PC-3 (cell line): ENCODE data around the gene KLK8. TPM values are rescaled to one million over a fixed set of nuclear protein-coding genes. Genes with fewer than 3 reads are reported as not detected.

Source experiments
- ATAC-seq: fragments of 200-7000 bp; cut with Tn5 transposase; 2 replicates; pipeline ENCODE4 v1.9.1; 2020; ENCODE audit warnings: mild to moderate bottlenecking, moderate library complexity
- BruUV-seq: library from RNA; stranded (reverse); fragments of 400-500 nt; replicated peaks from 2 replicates; lab custom pipeline; 2021; lab: Mats Ljungman, UMichigan
- CTCF ChIA-PET: fragments of 300-600 bp; sonication (Branson Sonifier 250); formaldehyde crosslinking; loops from one replicate; lab custom pipeline; 2022; ENCODE audit warnings: antibody characterized with exemption; lab: Charles Lee
- POLR2A ChIA-PET: fragments of 300-600 bp; sonication (Branson Sonifier 250); formaldehyde crosslinking; loops from one replicate; lab custom pipeline; 2022; ENCODE audit warnings: antibody characterized with exemption; ENCODE audit not compliant: unreplicated experiment; lab: Charles Lee
- DNase-seq: peaks from one replicate; pipeline ENCODE4 v3.0.0-alpha.2; 2015
- H2AFZ ChIP-seq: fragments of 300-600 bp; sonication (generic); 2 replicates; pipeline ENCODE4 v1.6.0; 2016; ENCODE audit warnings: antibody characterized with exemption, low read length
- H3F3A ChIP-seq: fragments of 300-600 bp; sonication (generic); one replicate; pipeline ENCODE4 v1.6.0; 2017; ENCODE audit warnings: antibody characterized with exemption, low read length, control low read depth, mild to moderate bottlenecking; ENCODE audit not compliant: unreplicated experiment
- H3K27ac ChIP-seq: fragments of 300-600 bp; sonication (generic); 2 replicates; pipeline ENCODE4 v1.5.1; 2016; ENCODE audit warnings: mild to moderate bottlenecking, low read length
- H3K27me3 ChIP-seq: fragments of 300-600 bp; sonication (generic); 2 replicates; pipeline ENCODE4 v1.6.1; 2016; ENCODE audit warnings: low read length, mixed read lengths
- H3K36me3 ChIP-seq: fragments of 300-600 bp; sonication (generic); 2 replicates; pipeline ENCODE4 v1.6.1; 2016; ENCODE audit warnings: low read depth, mixed run types, low read length, mixed read lengths
- H3K4me1 ChIP-seq: fragments of 300-600 bp; sonication (generic); 2 replicates; pipeline ENCODE4 v1.5.1; 2016; ENCODE audit warnings: low read length; ENCODE audit not compliant: insufficient read depth
- H3K4me2 ChIP-seq: fragments of 300-600 bp; sonication (generic); 2 replicates; pipeline ENCODE4 v1.6.0; 2016; ENCODE audit warnings: low read length
- H3K4me3 ChIP-seq: fragments of 300-600 bp; sonication (generic); 2 replicates; pipeline ENCODE4 v1.5.1; 2016; ENCODE audit warnings: mild to moderate bottlenecking, low read length, mixed read lengths
- H3K79me2 ChIP-seq: fragments of 300-600 bp; sonication (generic); 2 replicates; pipeline ENCODE4 v1.6.1; 2017; ENCODE audit warnings: low read length, mixed read lengths
- H3K9ac ChIP-seq: fragments of 300-600 bp; sonication (generic); 2 replicates; pipeline ENCODE4 v1.6.0; 2016; ENCODE audit warnings: mild to moderate bottlenecking, low read length
- H3K9me2 ChIP-seq: fragments of 300-600 bp; sonication (generic); replicated peaks from 2 replicates; pipeline ENCODE4 v1.6.1; 2016; ENCODE audit warnings: mixed run types, low read length, mixed read lengths
- H3K9me3 ChIP-seq: fragments of 300-600 bp; sonication (generic); 2 replicates; pipeline ENCODE4 v1.6.1; 2016; ENCODE audit warnings: low read length, mixed read lengths
- H4K20me1 ChIP-seq: fragments of 300-600 bp; sonication (generic); 2 replicates; pipeline ENCODE4 v1.6.1; 2016; ENCODE audit warnings: low read length, mixed read lengths
- EZH2 ChIP-seq: fragments of 300-600 bp; sonication (generic); IDR thresholded peaks from one replicate; pipeline ENCODE4 v1.6.1; 2017; ENCODE audit warnings: antibody characterized with exemption, mild to moderate bottlenecking, low read length; ENCODE audit not compliant: unreplicated experiment
- EZH2phosphoT487 ChIP-seq: fragments of 300-600 bp; sonication (generic); IDR thresholded peaks from 2 replicates; pipeline ENCODE4 v1.6.1; 2018; ENCODE audit warnings: mild to moderate bottlenecking, antibody characterized with exemption, low read length, borderline replicate concordance
- intact Hi-C: fragments of 100-400 bp; cut with micrococcal nuclease; formaldehyde crosslinking; loops from 2 replicates; pipeline ENCODE4 v1.9.0; 2023
- total RNA-seq: library from RNA; depleted of rRNA; stranded (reverse); fragments of >200 nt; gene quantifications from 2 replicates; pipeline ENCODE4 v1.2.3, GENCODE V29; 2014
- TF ChIP-seq, protein P1 (sequence below): fragments of 300-600 bp; sonication (generic); conservative IDR thresholded peaks from 2 replicates; pipeline ENCODE4 v1.5.1; 2017; ENCODE audit warnings: antibody characterized with exemption, low read depth, mild to moderate bottlenecking, low read length

The KLK8 gene
- total RNA-seq, 1 experiment from 2014 or later: 2.3 TPM

DNA sequence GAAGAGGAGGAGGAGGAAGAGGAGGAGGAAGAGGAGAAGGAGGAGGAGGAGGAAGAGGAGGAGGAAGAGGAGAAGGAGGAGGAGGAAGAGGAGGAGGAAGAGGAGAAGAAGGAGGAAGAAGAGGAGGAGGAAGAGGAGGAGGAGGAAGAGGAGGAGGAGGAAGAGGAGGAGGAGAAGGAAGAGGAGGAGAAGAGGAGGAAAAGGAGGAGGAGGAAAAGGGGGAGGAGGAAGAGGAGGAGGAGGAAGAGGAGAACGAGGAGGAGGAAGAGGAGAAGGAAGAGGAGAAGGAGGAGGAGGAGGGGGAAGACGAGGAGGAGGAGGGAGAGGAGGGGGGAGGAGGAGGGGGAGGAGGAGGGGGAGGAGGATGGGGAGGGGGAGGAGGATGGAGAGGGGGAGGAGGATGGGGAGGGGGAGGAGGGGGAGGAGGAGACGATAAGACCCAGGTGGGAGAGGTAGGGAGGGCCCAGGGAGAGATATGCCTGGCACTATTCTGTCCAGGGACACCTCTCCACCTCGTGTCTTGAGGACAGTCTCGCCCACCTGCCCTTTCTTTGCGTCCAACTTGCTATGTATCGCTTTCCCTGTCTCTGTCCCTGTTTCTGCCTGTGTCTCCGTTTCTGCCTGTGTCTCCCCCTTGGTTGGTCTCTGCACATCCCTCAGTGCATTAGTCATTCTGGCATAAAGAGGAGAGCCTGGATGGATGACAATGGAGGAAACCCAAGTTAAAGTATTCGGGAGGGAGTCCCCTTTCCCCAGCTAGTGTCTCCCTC, 41.5 kb downstream of the KLK8 start:
- Histone ChIP-seq H3K9ac (no peak overlapping the region), H3K27ac (no peak overlapping the region), H3F3A (no peaks in the 10 kb centered on the region), H3K27me3 (no peaks in the 10 kb centered on the region), H3K9me2 (no peaks in the 10 kb centered on the region), H3K9me3 (no peaks in the 10 kb centered on the region), H3K4me2 (peak overlapping the region; percentile 6; the same call in 1 of the 2 replicates), H4K20me1 (no peaks in the 10 kb centered on the region), H2AFZ (0 out of 2 replicates have a peak overlapping the region, but pooled peaks have one; percentile 7), H3K36me3 (peaks cover 10% of the 10 kb centered on the region; the same call in 1 of the 2 replicates), H3K79me2 (no peaks in the 10 kb centered on the region), H3K4me3 (no peak overlapping the region), H3K4me1 (peaks cover 5% of the 10 kb centered on the region)
- intact Hi-C loops: no loop called here
- CTCF ChIA-PET: no interaction called here
- ATAC-seq (peak; percentile 85), DNase-seq (peak; percentile 72)
- POLR2A ChIA-PET: no interaction called here
- TF ChIP-seq, protein P1, sequence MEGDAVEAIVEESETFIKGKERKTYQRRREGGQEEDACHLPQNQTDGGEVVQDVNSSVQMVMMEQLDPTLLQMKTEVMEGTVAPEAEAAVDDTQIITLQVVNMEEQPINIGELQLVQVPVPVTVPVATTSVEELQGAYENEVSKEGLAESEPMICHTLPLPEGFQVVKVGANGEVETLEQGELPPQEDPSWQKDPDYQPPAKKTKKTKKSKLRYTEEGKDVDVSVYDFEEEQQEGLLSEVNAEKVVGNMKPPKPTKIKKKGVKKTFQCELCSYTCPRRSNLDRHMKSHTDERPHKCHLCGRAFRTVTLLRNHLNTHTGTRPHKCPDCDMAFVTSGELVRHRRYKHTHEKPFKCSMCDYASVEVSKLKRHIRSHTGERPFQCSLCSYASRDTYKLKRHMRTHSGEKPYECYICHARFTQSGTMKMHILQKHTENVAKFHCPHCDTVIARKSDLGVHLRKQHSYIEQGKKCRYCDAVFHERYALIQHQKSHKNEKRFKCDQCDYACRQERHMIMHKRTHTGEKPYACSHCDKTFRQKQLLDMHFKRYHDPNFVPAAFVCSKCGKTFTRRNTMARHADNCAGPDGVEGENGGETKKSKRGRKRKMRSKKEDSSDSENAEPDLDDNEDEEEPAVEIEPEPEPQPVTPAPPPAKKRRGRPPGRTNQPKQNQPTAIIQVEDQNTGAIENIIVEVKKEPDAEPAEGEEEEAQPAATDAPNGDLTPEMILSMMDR: no peak
- TF ChIP-seq EZH2 (no peak), EZH2phosphoT487 (no peak)
- no TSS peak for BruUV-seq

DNA sequence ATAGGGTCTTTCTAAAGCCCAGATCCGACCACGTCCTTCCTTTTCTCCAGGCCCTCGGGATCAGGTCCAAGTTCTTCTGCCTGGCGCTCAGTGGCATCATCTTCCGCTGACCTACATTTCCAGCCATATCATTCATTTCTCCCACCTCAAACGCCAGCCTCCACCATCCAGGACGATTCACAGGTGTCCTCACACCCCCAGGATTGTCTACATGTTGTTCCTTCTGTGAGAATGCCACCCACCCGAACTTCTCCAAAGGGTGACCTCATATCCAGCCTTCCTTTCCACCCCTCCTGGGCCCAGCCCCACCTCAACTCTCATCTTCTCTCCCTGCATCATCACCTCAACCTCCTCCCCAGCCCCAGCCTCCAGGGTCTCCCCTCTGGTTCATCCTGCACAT, 43.8 kb downstream of the KLK8 start:
- TF ChIP-seq EZH2 (no peak), EZH2phosphoT487 (no peak)
- TF ChIP-seq, protein P1: no peak

DNA sequence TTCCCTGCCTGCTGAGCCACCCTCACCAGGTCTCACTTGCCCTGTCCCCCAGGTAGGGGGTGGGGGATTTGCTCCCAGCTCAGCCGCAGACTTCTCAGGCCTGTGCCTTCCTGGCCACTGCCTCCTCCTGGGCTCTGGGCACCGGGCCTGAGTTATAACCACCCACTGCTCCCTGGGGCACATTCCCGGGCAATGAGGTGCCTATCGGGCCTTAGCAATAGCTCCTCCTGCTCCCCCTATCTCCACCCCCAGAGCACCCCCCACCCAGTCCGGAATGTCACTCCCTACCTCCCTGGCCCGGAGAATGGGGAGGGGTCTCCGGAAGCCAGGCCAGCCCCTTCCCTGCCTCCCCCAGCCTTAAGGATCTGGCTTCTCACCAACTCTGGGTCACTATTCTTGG, 48.5 kb downstream of the KLK8 start, which contains the start of gene KLK5:
TSS of gene KLK5 (minus strand) at position 129 of the 400 bp plus-strand sequence. CDS start 381 bp downstream, outside the sequence.
- Histone ChIP-seq H3F3A (no peaks in the 10 kb centered on the region), H3K36me3 (no peaks in the 10 kb centered on the region), H4K20me1 (no peaks in the 10 kb centered on the region), H3K27me3 (no peaks in the 10 kb centered on the region), H3K9ac (no peak within 1 kb of the TSS), H3K9me2 (no peaks in the 10 kb centered on the region), H3K27ac (no peak within 1 kb of the TSS), H3K4me3 (peak within 1 kb of the TSS; percentile 41; the same call in 1 of the 2 replicates), H3K4me1 (peaks cover 11% of the 10 kb centered on the region), H3K9me3 (no peaks in the 10 kb centered on the region), H3K4me2 (peak within 1 kb of the TSS; percentile 46), H3K79me2 (no peaks in the 10 kb centered on the region), H2AFZ (peak within 1 kb of the TSS; percentile 23)
- intact Hi-C loops: no loop called here
- peak; percentile 66 for DNase-seq
- peak; percentile 58 for ATAC-seq
- CTCF ChIA-PET: interaction anchor here (0.6 kb wide), 2 partner anchors 60 to 704 kb away, joined by 3 to 7 read pairs; no protein-coding TSS in a partner anchor
- POLR2A ChIA-PET: no interaction called here
- TF ChIP-seq EZH2 (no peak), EZH2phosphoT487 (no peak)
- TF ChIP-seq, protein P1: no peak
- no TSS peak for BruUV-seq

More for the DNA sequence above, 43.8 kb downstream of the KLK8 start:
- H3K9me2 ChIP-seq: no peaks in the 10 kb centered on the region
- peaks cover 17% of the 10 kb centered on the region for H3K4me1 ChIP-seq
- POLR2A ChIA-PET: no interaction called here
- no peaks in the 10 kb centered on the region for H3K79me2 ChIP-seq
- no peak overlapping the region for H2AFZ ChIP-seq
- no peaks in the 10 kb centered on the region for H3K27me3 ChIP-seq
- no peaks in the 10 kb centered on the region for H3K9me3 ChIP-seq
- ATAC-seq (no peak), DNase-seq (no peak)
- no peak overlapping the region for H3K4me3 ChIP-seq
- no peak overlapping the region for H3K4me2 ChIP-seq
- no peaks in the 10 kb centered on the region for H4K20me1 ChIP-seq
- H3K36me3 ChIP-seq: peaks cover 4% of the 10 kb centered on the region; the same call in 1 of the 2 replicates
- H3F3A ChIP-seq: no peaks in the 10 kb centered on the region
- no peak overlapping the region for H3K27ac ChIP-seq
- no peak overlapping the region for H3K9ac ChIP-seq
- intact Hi-C loops: no loop called here
- BruUV-seq: no TSS peak
- CTCF ChIA-PET: no interaction called here
